Stimulated activated CD4-positive, alpha-beta T cell treated with anti-CD3 and anti-CD28 coated beads, Interleukin-2, amount 100 ng/mL, for 4 hours (primary cell): ENCODE data around the gene NAXD.
"Not testable (repeated sequence)": the region's sequence is repeated elsewhere in the genome, so short reads cannot be mapped to it uniquely, and the experiment has no call there.

Source experiments
- DNase-seq: peaks from one replicate; pipeline ENCODE4 v3.0.0-alpha.2; 2020; ENCODE audit warnings: low read depth

NAXD gene

DNA sequence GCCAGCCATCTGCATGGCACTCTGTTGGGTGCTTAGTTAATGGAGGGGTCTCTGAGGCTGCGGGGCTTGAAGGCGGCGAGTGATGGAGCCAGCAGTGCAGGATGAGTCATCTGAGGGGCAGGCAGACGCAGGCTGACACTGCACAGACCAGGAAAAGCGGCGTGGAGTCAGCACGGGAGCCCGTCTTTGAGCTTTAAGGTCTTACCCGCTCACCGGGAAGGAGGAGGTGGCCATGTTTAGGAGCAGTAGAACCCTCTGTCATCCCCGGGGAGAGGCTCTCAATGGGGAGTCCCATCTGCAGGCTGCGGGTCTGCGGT, 13.1 kb downstream of the NAXD start:
- no peak for DNase-seq

DNA sequence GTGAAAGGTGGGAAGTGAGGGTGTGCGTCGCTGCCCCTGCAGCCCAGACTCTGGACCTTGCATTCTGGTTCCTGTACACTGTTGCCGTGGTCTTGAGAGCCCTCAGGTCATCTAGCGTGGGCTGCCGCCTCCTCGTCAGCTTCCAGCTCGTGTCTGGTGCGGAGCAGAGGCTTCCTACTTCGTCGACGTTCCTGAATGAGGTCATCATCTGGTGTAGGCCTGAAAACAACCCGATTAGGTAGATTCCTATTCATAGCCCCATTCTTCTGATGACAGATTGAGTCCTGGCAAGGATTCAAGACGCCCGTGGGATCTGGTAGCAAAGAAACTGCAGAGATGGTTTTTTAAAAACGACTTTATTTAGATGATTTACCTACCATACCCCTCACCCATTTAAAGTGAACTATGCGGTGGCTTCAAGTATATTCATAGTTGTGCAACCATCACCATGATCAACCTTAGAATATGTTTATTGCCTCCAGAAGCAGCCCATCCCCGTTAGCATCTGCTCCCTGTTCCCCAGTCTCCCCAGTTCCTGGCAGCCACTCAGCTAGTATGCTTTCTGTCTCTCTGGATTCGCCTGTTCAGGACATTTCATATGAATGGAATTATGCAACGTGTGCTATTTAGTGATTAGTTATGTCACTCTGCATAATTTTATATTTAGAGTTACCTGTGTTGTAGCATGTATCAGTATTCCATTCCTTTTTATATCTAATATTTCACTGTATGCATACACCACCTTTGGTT, 13.8 kb downstream of the NAXD start:
- DNase-seq, result no peak

DNA sequence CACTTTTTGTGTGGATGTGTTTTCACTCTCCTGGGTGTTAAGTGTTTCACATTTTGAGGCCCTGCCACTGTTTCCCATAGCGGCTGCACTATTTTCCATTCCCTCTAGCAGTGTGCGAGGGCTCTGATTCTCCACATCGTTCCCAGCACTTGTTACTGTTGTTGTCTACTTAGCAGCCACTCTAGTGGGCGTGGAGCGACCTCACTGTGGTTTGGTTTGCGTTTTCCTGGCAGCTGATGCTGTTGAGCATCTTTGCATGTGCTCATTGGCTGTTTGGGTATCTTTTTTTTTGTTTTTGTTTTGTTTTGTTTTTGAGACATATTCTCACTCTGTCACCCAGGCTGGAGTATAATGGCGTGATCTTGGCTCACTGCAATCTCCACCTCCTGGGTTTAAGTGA, 14.4 kb downstream of the NAXD start:
- no peak for DNase-seq

DNA sequence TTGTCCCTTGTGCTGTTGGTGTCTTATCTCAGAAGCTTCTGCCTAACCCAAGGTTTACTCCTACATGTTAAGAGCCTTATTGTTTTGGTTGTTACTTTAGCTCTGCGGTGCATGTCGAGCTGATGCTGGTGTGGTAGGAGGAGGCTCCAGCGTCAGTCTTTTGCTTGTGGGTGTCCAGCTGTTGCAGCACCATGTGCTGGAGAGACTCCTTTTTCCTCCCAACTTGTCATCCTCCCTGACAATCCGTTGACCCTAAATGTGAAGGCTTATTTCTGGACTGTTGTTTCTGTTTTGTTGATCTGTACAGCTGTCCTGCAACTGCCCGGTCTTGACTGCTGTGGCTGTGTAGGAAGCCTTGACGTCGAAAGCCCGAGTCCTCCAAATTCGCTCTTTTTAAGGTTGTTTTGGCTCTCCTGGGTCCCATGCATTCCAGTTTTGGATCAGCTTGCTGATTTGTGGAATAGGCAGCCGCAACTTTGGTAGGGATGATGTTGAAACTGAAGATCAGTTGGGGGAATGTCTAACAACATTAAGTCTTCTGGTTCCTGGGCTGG, 15.3 kb downstream of the NAXD start:
- no peak for DNase-seq

DNA sequence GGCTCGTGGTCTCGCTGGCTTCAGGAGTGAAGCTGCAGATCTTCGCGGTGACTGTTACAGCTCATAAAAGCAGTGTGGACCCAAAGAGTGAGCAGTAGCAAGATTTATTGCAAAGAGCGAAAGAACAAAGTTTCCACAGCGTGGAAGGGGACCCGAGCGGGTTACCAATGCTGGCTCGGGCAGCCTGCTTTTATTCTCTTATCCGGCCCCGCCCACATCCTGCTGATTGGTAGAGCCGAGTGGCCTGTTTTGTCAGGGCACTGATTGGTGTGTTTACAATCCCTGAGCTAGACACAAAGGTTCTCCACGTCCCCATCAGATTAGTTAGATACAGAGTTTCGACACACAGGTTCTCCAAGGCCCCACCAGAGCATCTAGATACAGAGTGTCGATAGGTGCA, 16.9 kb downstream of the NAXD start:
- not testable (repeated sequence) for DNase-seq

DNA sequence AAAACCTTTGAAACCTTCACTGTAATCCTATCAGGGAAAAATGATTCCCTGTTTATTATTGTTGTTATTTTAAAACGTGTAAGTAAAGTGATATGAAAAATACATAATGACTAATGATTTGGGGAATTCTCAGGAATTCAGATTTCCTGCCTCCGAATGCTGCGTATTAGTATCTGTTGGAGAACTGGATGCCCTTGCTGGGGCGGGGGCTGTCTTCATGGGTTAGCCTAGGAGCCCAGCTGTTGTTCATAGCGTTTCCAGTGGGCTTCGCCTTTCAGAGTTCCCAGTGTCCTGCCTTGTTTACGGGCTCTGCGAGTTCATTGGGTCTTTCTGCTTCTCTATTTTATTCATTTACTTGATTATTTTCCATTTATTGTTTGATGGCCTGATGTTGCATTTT, 18.4 kb downstream of the NAXD start:
- DNase-seq, result no peak

DNA sequence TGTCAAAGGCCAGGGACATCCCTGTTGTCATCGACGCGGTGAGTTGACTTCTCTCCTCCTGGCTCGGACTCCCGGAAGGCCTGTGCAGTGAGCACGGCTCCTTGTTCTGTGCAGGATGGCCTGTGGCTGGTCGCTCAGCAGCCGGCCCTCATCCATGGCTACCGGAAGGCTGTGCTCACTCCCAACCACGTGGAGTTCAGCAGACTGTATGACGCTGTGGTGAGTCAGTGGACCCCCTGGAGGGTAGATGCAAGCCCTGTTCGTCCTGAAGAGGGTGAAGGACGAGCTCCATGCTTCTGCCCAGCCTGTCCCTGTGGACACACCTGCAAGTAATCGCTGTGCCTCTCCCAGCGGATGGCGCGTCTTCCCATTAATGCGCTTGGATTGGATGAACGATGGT, 19.2 kb downstream of the NAXD start:
- DNase-seq, result no peak

DNA sequence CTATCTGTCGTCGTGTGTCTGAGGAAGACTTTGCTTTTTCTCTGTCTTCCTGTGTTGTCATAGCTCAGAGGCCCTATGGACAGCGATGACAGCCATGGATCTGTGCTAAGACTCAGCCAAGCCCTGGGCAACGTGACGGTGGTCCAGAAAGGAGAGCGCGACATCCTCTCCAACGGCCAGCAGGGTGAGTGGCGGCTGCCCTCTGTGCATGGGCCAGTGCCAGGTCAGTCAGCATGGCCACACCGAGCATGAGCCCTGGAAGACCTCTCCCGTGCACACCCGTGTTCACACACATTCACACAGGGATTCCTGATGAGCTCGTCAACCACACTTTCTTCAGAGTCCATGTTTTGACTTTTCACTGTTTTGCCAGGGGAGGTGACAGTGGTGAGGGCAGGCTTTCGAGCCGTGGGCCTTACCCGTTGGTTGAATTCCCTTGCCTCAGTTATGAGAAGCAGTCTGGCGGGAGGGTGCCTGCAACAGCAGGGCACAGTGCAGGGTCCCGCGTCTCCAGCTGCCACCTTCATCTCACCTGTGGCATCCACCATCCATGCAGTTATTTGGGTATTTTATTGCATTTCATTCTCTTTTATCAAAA, 20.2 kb downstream of the NAXD start:
- DNase-seq, result no peak

DNA sequence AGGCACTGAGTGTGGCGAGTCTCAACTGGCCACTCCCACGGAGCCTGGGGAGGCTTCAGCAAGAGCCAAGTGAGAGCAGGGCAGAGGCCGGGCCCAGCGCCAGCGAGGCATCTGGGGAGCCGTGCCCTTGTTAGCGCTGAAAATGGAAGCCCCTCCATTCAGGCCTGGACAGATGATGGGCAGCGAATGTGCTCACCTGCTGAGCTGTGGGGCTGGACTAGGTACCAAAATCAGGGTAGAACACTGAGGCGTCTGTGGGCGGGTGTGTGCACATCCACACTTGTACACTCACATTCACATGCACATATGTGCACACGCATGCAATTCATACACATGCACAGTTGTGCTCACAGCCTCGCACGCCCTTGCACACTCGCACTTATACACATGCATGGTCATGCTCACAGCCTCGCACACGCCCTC, 20.7 kb downstream of the NAXD start:
- no peak for DNase-seq

DNA sequence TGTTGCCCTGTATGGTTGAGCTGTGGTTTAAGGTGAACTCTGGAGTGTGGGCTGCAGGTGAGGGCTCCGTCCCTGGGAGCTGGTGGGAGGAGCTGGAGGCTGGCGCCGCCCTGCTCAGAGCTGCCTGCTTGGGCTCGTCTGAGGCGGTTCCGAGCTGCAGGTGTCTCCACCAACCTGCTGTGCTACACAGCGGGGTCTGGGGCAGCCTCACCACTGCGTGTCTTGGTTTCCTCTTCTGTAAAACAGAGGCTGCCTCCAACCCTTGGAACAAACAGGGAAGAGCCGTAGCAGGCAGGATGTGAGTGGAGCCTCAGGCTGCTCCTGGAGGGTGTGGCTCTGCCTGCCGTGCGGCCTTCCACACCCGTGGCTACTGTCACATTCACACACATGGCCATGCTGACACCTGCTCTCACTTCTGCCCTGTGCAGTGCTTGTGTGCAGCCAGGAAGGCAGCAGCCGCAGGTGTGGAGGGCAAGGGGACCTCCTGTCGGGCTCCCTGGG, 21.4 kb downstream of the NAXD start:
- DNase-seq, result no peak

DNA sequence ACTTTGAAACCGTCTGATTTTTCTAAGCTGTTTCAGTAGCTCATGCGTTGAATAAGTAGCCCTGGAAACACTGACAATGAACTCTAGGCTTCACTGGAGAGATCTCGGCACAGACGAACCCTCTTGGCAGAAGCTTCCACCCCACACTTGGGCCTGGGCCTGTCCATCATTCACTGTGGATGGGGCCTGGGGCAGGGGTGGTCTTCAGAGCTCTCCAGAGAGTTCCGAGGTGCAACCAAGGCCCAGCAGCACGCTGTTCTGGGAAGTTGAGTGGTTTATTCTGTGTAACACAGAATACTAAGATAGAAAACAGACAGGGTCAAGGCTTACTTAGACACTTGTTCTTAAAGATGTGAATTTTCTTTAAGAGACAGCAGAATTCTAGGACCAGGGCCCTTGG, 21.9 kb downstream of the NAXD start:
- no peak for DNase-seq

DNA sequence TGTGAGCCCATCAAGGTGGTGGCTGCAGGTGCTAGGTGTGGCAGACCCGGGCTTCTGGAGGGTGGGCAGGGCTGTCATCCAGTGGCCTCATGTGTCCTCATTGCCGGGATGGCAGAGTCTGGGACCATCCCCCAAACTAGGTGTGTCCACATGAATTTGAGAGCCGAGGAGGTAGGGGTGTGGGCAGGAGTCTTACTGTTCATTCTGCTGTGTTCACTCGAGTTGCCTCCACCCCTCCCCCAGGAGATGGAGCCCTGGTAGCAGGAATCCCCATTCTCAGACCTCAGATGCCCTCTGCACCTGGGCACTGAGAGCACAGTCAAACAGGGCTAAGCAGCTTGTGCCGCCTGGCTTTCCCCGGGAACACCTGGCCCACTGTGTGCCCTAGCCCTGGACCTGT, 22.4 kb downstream of the NAXD start:
- DNase-seq, result no peak

DNA sequence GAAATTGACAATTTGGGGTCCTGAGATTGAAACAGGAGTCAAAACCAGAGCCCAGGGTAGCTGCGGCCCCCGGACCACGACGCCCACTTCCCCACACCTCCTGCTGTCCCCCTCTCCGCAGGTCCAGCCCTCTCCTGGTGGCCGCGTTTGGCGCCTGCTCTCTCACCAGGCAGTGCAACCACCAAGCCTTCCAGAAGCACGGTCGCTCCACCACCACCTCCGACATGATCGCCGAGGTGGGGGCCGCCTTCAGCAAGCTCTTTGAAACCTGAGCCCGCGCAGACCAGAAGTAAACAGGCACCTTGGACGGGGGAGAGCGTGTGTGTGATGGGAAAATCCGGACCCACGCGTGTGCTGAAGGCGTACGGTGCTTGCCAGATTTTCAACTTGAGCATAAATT, 22.9 kb downstream of the NAXD start:
- DNase-seq, result no peak

DNA sequence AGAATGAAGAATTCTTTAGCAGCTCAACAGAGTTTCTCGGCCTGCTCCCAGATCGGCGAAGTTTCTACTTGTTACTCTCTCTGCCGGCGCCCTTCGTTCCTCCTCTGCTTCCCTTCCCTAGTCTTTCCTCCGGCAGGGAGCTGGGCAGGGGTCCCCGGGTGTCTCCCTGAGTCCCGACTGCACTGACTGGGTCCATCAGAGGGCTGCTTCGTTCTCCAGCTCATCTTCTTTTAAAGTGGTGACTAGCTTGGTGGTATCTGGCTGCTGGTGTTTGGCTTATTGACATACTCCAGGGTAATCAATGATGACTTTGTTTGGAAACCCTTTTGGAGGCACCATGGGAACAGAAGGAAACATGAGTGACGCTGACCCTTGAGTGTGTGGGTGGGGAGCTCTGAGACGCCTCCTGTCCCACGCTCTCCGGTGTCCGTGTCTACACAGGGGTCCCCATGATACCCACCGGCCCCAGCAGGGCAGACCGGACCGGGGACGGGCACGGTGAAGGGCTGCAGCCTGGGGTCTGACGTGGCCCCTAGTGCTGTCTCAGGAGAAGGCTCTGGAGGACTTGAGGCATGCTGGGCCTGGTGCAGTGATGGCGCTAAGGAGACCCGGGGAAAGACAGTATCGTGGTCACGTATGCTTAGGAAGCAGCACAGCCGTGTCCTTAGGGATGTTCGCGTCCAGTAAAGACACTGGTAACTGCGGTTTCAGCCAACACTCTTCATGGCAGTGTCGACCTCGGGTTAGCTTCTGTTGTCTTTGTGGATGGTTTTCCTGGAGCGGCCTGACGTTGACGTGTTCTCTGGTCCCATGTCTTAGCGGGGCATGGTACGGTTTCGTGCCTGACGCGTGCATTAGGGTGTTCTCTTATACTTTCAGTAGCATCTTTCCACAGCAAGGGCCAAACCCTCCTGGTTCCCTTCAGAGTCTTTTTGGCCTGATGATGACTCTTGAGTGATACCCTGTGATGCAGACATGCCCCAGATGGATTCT, 23.8 kb downstream of the NAXD start:
- DNase-seq, result no peak

DNA sequence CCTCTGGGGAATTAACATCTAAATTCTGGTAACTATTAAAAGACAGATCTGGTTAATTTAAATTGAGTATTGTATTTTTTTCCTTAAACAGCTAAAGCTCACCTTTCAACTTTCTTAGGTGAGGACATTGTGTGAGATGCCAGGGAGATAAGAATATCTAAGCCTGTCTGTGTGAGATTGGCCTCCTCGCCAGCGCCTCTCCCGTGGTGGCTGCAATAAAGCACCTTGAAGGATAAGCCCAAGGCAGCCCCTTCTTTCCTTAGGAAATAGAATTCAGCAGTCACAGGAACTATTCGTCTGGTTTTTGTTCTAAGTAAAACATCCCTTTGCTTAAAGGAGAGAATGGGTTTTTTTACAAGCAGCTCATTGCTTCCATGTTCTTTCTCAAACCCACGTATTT, 24.6 kb downstream of the NAXD start:
- DNase-seq, result no peak

DNA sequence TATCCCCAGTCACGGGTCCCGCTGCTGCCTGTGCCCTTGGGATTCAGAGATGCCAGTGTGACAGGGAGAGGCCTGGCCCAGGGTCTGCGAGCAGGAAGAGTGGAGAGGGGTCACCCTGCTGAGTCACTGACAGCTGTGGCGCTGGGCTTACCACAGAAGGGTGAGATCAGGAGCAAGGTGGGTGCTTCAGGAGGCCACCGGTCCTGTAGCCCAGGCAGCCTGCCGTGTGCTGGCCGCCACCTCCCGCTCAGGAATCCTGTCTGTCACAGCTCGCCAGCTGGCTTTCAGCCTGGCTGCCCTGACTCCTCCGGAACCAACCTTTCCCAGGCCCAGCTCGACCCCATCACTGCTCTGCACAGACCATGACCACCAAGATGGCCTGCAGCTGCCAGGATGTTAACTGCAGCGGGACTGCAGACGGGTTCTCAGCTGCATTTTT, 25.3 kb downstream of the NAXD start:
- no peak for DNase-seq

DNA sequence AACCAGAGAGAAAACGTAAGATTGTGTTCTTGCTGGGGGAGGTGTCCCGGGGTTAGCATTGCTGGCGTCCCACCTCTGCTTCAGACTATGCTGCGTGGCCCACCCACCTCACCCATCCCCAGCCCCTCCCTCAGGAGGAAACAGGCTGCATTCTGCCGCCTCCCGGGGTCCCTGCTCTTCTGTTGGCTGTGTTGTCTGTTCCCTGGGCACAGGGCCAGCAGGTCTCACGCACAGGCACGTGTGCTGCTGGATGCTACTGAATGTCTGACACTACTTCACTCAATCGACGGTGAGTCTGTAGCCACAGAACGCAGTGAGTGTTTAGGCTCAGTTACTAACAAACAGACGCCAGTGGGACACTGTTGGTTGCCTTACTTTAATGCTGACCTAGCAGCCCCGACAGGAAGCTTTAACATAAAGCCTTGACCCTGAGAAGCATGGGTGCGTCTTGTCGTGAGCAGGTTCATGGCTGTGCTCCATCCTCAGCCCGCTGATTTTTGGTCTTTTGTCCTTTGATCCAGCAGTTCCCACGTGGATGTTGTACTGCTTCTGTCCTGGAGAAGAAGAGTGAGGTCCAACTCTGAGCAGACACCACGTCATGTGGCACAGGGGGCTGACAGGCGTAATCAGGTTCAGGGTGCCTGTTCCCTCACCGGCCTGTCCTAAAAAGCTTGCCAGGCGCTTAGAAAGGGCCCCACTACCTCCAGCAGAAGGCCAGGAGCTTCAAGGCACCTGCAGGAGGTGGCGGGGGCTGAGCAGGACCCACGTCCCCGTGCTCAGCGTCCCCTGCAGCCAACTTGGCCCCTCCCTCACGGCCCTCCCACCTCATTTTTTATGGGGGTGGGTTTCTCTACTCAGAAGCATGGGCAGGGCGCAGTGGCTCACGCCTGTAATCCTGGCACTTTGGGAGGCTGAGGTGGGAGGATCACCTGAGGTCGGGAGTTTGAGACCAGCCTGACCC, 26.0 kb downstream of the NAXD start:
- DNase-seq, result no peak

DNA sequence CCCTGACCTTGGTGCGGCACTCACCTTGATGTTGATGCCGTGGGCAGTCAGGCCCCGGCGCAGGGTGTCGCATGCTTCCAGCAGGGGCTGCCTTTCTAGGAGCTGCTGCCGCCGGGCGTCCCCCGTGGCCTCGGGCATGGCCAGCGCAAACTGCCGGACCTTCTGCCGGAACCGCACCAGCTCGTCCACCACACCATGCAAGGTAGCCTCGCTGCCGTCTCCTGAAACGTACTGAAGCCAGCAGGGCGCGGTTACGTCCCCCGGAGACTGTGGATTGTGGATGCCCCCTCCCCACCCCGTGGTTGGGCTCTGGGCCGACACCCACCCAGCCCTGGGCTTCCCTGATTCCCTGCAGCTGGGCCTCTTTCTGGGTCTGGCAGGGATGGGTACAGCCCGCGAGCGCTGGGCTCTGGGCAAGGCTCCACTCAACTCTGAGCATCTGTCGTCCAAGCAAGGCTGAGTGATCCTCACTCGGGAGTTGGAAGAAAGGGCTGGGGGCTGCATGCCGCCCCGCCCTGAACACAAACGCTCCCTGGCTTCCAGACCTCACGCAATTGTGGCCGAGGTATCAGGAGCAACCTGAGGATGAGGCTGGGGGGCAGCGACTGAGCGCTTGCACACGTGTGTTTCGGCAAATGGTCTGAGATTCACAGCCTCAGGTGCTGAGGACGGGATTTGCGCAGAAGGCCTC, 27.1 kb downstream of the NAXD start:
- DNase-seq, result no peak

DNA sequence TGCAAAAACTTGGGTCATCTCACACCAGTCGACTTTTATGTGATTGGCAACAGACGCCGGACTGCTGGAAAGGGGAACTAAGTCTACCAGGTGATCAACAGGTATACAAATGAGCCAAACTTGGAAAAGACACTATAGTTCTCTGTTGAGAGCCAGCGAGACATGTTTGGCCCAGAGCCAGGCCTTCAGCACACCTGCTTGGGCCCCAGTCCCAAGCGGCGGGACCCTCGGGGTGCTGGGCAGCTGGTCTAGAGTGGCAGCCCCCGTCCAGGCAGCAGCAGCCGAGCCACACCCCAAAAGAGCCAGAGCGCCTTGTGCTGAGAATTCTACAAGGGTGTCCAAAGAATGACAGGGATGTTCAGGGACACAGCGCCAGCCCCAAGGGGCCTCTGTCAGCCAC, 28.0 kb downstream of the NAXD start:
- no peak for DNase-seq

DNA sequence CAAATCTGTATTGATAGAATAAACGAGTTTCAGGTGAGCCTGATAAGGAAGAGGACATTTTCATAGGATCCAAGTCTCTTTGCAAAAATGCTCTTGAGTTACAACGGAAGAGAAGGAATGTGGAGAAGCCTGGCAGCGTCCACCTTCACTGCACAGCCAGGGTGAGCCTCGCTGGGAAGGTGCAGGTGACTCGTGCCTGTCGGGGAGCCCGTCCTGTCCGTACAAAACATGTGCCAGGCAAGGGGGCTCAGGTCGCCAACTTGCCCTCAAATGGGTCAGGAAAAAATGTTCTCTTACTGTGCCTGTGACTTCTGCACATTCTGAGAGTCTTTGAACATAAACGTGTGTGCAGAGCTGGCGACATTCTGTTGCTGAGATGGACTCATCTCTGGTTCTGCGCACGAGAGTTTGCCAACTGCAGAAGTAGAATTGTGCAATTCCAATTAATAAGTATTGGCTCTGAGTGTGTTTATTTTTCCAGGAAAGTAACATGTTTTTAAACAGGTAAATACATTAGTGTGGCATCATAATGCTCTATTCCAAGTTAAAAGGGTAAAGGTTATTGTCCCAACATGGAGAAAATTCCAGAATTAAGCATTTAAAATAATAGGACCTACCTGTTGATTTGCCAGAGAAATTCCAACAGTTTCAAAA, 28.6 kb downstream of the NAXD start:
- no peak for DNase-seq
